HEK293T (cell line): ENCODE results near the gene FZD4.

Source experiments
- CTCF ChIA-PET: fragments of 350-600 bp; formaldehyde crosslinking; extraction: SDS; loops from one replicate; lab custom pipeline; 2021; ENCODE audit warnings: antibody characterized with exemption, inconsistent platforms; lab: Yijun Ruan, JAX
- POLR2A ChIA-PET: fragments of 350-600 bp; formaldehyde crosslinking; extraction: SDS; loops from one replicate; lab custom pipeline; 2020; ENCODE audit warnings: antibody characterized with exemption, inconsistent platforms; lab: Yijun Ruan, JAX
- DNase-seq: peaks from one replicate; pipeline ENCODE4 v3.0.0; 2012; ENCODE audit warnings: mixed read lengths; ENCODE audit errors: extremely low spot score
- ARNT ChIP-seq: fragments of 450-650 bp; IDR thresholded peaks from 2 replicates; pipeline ENCODE4 v1.6.1; 2017; ENCODE audit warnings: mild to moderate bottlenecking
- BHLHE40 ChIP-seq: fragments of 450-650 bp; IDR thresholded peaks from 2 replicates; pipeline ENCODE4 v1.6.1; 2016; ENCODE audit warnings: mild to moderate bottlenecking, moderate library complexity, borderline replicate concordance
- CTBP1 ChIP-seq: fragments of 450-650 bp; IDR thresholded peaks from 2 replicates; pipeline ENCODE4 v1.6.1; 2016; ENCODE audit warnings: borderline replicate concordance
- ELF4 ChIP-seq: fragments of 450-650 bp; IDR thresholded peaks from 2 replicates; pipeline ENCODE4 v1.6.1; 2017; ENCODE audit warnings: antibody characterized with exemption
- FOXA1 ChIP-seq: fragments of 450-650 bp; IDR thresholded peaks from 2 replicates; pipeline ENCODE4 v1.6.1; 2016; ENCODE audit warnings: mild to moderate bottlenecking
- FOXK2 ChIP-seq: fragments of 450-650 bp; IDR thresholded peaks from 2 replicates; pipeline ENCODE4 v1.6.1; 2016; ENCODE audit warnings: mild to moderate bottlenecking
- FOXM1 ChIP-seq: fragments of 450-650 bp; IDR thresholded peaks from 2 replicates; pipeline ENCODE4 v1.6.1; 2017; ENCODE audit warnings: mild to moderate bottlenecking, borderline replicate concordance
- HDGF ChIP-seq: fragments of 450-650 bp; IDR thresholded peaks from 2 replicates; pipeline ENCODE4 v1.6.1; 2017; ENCODE audit warnings: antibody characterized with exemption, borderline replicate concordance
- L3MBTL2 ChIP-seq: fragments of 450-650 bp; conservative IDR thresholded peaks from 2 replicates; pipeline ENCODE4 v1.6.1; 2016; ENCODE audit warnings: mild to moderate bottlenecking
- LEF1 ChIP-seq: fragments of 450-650 bp; IDR thresholded peaks from 2 replicates; pipeline ENCODE4 v1.6.1; 2017; ENCODE audit warnings: mild to moderate bottlenecking, borderline replicate concordance
- NFRKB ChIP-seq: fragments of 450-650 bp; IDR thresholded peaks from 2 replicates; pipeline ENCODE4 v1.6.1; 2016; ENCODE audit warnings: mild to moderate bottlenecking, moderate library complexity
- PKNOX1 ChIP-seq: fragments of 450-650 bp; IDR thresholded peaks from 2 replicates; pipeline ENCODE4 v1.6.1; 2016
- SP1 ChIP-seq: fragments of 450-650 bp; IDR thresholded peaks from 2 replicates; pipeline ENCODE4 v1.6.1; 2017
- SUZ12 ChIP-seq: fragments of 450-650 bp; IDR thresholded peaks from 2 replicates; pipeline ENCODE4 v1.6.1; 2016; ENCODE audit warnings: mild to moderate bottlenecking
- TARDBP ChIP-seq: fragments of 450-650 bp; IDR thresholded peaks from 2 replicates; pipeline ENCODE4 v1.6.1; 2016
- ZNF384 ChIP-seq: fragments of 450-650 bp; IDR thresholded peaks from 2 replicates; pipeline ENCODE4 v1.6.1; 2016

The FZD4 gene

GRCh38 chr11:86957976-86958646 is 2.9 kb upstream of the FZD4 start:
- POLR2A ChIA-PET: no interaction called here
- no peak for TF ChIP-seq FOXA1
- no peak for TF ChIP-seq CTBP1
- TF ChIP-seq LEF1: no peak
- no peak for TF ChIP-seq BHLHE40
- no peak for TF ChIP-seq SUZ12
- no peak for TF ChIP-seq HDGF
- no peak for TF ChIP-seq ZNF384
- TF ChIP-seq ELF4: no peak
- no peak for TF ChIP-seq NFRKB
- no peak for TF ChIP-seq ARNT
- no peak for TF ChIP-seq FOXM1
- no peak for TF ChIP-seq SP1
- no peak for TF ChIP-seq PKNOX1
- TF ChIP-seq FOXK2: no peak
- TF ChIP-seq L3MBTL2: no peak
- no peak for TF ChIP-seq TARDBP
- DNase-seq: no peak
- CTCF ChIA-PET: interaction anchor here (1.3 kb wide), 1 partner anchor 140 kb away, joined by 5 read pairs; no protein-coding TSS in a partner anchor

GRCh38 chr11:86956905-86957195 is 1.7 kb upstream of the FZD4 start:
- TF ChIP-seq ARNT: no peak
- TF ChIP-seq FOXK2: no peak
- TF ChIP-seq ELF4: no peak
- TF ChIP-seq FOXM1: no peak
- no peak for TF ChIP-seq LEF1
- no peak for TF ChIP-seq L3MBTL2
- no peak for TF ChIP-seq NFRKB
- TF ChIP-seq CTBP1: no peak
- no peak for TF ChIP-seq BHLHE40
- no peak for TF ChIP-seq SP1
- TF ChIP-seq TARDBP: no peak
- no peak for TF ChIP-seq ZNF384
- no peak for DNase-seq
- CTCF ChIA-PET: interaction anchor here (0.6 kb wide), 1 partner anchor 268 kb away, joined by 4 read pairs; no protein-coding TSS in a partner anchor
- POLR2A ChIA-PET: interaction anchor here (0.6 to 1.3 kb wide), 3 partner anchors 10 to 37 kb away, joined by 3 to 5 read pairs (median 3); no protein-coding TSS in a partner anchor

DNA sequence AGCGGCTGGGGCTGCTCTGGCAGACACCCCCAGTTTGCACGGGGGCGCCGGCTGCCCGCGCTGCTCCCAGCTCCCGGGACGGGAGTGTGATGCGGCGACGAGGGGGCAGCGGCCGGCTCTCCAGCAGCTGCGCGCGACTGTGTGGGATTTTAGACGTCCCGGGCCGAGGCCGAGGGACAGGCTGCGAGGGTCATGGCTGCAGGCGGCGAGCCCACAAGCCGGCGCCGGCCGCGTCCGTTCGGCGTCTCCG is 159 bp downstream of the FZD4 start:
- no peak for DNase-seq
- TF ChIP-seq FOXK2 (no peak), TARDBP (no peak), NFRKB (no peak), L3MBTL2 (no peak), PKNOX1 (no peak), HDGF (no peak), CTBP1 (no peak), ELF4 (no peak), LEF1 (no peak), SUZ12 (no peak), ZNF384 (no peak), FOXA1 (no peak), BHLHE40 (no peak), FOXM1 (no peak), SP1 (no peak), ARNT (no peak)
- ChIA-PET POLR2A (interaction anchor here (1.0 to 1.6 kb wide), 5 partner anchors 10 to 83 kb away, joined by 3 to 6 read pairs (median 4); partner anchors contain the start of gene TMEM135), CTCF (interaction anchor here (2.4 kb wide), 1 partner anchor 16 kb away, joined by 9 read pairs; no protein-coding TSS in a partner anchor)

DNA sequence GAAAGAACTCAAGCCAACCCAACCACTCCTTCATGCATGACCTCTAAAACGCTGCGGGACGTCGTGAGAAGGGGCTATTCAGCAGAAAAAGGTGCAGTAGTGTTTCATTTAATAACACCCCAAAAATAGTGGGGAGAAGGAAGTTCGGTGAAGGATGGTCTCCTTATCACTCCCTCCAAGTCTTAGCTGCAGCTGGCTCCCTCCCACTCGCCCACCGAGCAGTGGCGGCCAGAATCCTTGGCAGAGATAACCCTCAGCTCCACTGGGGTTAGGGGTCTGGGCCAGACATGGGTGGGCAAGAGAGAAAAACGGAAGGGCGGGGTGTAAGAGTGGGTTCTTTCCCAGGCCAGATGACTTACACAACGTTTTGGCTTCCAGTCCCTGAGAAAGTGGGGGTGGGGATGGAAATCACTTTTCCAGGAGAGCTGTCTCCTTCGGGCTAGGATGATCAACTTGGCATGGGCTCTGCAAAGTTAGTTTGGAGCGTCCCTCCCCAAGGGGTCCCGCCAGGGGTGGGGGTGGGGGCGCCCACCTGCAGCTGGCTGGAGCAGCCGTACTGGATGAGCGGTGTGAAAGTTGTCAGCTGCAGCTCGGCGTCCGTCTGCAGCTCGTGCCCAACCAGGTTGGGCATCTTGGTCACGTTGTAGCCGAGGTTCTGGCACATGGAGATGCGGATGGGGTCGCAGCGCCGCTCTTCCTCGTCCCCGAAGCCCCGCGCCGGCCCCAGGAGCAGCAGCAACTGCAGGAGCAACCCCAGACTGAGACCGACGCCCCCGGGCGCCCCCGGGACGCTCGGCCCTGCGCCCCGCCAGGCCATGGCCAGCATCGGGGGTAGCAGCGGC is 705 bp downstream of the FZD4 start:
- TF ChIP-seq HDGF: no peak
- TF ChIP-seq L3MBTL2: peak; percentile 93
- ChIA-PET CTCF (interaction anchor here (0.9 to 2.4 kb wide), 2 partner anchors 15 to 24 kb away, joined by 5 to 9 read pairs; no protein-coding TSS in a partner anchor), POLR2A (interaction anchor here (0.6 to 1.7 kb wide), 5 partner anchors 14 to 346 kb away, joined by 3 to 6 read pairs (median 4); partner anchors contain the start of gene TMEM135)
- DNase-seq: no peak

- TF ChIP-seq ZNF384 (no peak), PKNOX1 (no peak), SP1 (no peak), FOXM1 (no peak), BHLHE40 (no peak), TARDBP (no peak), LEF1 (no peak), SUZ12 (no peak), HDGF (no peak), FOXK2 (no peak), ARNT (no peak), NFRKB (no peak), FOXA1 (no peak), ELF4 (no peak), CTBP1 (no peak)
- ChIA-PET POLR2A (interaction anchor here (1.7 kb wide), 1 partner anchor 85 kb away, joined by 4 read pairs; no protein-coding TSS in a partner anchor), CTCF (no interaction called here)
- DNase-seq: no peak
Observed at GRCh38 chr11:86952221-86952875, 2.8 kb downstream of the FZD4 start.
